ES-I3 (cell line): ENCODE measurements around the gene MYLK4.

Experiments
- H3K36me3 ChIP-seq: 2 replicates; pipeline ENCODE4 v1.6.1; 2013; ENCODE audit warnings: mild to moderate bottlenecking, low read length, control low read depth, moderate library complexity; ENCODE audit not compliant: insufficient read depth
- H3K4me1 ChIP-seq: 2 replicates; pipeline ENCODE4 v1.6.1; 2013; ENCODE audit warnings: mild to moderate bottlenecking, control low read depth, low read length; ENCODE audit not compliant: insufficient read depth
- H3K9ac ChIP-seq: 2 replicates; pipeline ENCODE4 v1.6.1; 2013; ENCODE audit warnings: low read depth, mild to moderate bottlenecking, low read length, moderate library complexity
- H3K9me3 ChIP-seq: 2 replicates; pipeline ENCODE4 v1.6.1; 2013; ENCODE audit warnings: mild to moderate bottlenecking, low read length, moderate library complexity; ENCODE audit not compliant: control insufficient read depth, insufficient read depth

The MYLK4 gene

DNA sequence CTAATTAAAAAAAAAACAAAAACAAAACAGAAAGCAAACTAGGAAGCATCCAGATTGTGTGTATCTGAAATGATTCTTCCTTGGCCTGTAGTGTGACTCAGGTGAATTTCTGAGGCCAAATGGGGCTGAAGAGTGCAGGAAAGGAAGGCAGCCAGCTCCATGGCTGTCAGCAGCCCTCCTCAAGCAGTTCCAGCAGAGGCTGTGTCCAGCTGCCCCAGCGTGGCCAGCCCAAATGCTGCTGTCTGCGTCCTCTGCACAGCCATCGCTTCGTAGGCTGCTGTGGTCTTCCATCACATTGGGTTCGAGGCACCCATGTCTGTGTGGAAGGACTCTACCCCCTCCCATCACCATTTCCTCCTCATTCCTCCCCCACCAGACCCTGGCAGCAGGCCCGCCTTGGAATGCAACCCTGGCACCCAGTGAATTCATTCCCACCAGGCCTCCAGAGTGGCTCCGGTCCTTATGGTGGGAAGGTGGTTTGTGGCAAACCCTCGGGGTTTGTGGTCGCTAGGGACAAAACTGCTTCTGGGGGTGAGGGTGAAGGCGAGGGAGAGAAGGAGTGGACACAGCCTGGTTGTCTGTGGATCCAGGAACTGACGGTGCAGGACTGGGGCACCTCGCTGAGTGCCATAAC lies 81.5 kb downstream of the MYLK4 start:
- Histone ChIP-seq H3K9me3 (no peaks in the 10 kb centered on the region), H3K9ac (no peak overlapping the region), H3K36me3 (no peaks in the 10 kb centered on the region), H3K4me1 (peaks cover 9% of the 10 kb centered on the region; the same call in 1 of the 2 replicates)

DNA sequence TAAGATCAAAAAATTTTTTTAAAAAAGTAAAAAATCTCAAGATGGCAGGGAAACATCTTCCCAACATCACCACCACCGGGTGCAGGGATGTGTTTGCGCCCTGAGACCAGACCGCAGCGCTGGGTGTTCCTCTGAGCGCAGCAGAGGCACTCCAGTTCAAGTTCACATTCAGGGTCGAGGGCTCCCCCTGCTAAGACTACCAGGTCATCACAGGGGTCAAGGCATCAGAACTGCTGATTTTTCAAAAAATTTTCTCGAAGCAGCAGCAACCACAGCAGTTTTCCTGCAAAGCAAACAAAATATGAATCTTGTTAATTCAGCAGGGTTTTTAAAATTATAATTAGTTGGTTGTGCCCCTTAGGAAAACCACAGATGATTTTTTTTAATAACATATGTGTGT lies 83.1 kb downstream of the MYLK4 start:
- Histone ChIP-seq H3K9ac (no peak overlapping the region), H3K4me1 (peaks cover 9% of the 10 kb centered on the region; the same call in 1 of the 2 replicates), H3K9me3 (no peaks in the 10 kb centered on the region), H3K36me3 (no peaks in the 10 kb centered on the region)

- H3K9ac ChIP-seq = no peak overlapping the region
- no peaks in the 10 kb centered on the region for H3K9me3 ChIP-seq
- peaks cover 9% of the 10 kb centered on the region; the same call in 1 of the 2 replicates for H3K4me1 ChIP-seq
- no peaks in the 10 kb centered on the region for H3K36me3 ChIP-seq
Measured at GRCh38 chr6:2666906-2667575, 83.7 kb downstream of the MYLK4 start.

- Histone ChIP-seq H3K36me3 (no peaks in the 10 kb centered on the region), H3K4me1 (peaks cover 9% of the 10 kb centered on the region; the same call in 1 of the 2 replicates), H3K9me3 (no peaks in the 10 kb centered on the region), H3K9ac (no peak overlapping the region)
Measured at GRCh38 chr6:2665146-2666070, 85.3 kb downstream of the MYLK4 start.

DNA sequence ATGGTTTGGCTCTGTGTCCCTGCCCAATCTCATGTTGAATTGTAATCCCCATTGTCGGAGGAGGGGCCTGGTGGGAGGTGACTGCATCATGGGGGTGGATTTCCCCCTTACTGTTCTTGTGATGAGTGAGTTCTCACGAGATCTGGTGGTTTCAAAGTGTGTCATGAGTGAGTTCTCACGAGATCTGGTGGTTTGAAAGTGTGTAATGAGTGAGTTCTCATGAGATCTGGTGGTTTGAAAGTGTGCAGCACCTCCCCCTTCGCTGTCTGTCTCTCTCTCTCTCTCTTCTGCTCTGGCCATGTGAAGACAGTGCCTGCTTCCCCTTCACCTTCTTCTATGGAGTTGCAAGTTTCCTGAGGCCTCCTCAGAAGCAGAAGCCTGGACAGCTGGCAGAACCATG lies 87.6 kb downstream of the MYLK4 start:
- H3K36me3 ChIP-seq = no peaks in the 10 kb centered on the region
- H3K9me3 ChIP-seq = no peaks in the 10 kb centered on the region
- no peak overlapping the region for H3K9ac ChIP-seq

DNA sequence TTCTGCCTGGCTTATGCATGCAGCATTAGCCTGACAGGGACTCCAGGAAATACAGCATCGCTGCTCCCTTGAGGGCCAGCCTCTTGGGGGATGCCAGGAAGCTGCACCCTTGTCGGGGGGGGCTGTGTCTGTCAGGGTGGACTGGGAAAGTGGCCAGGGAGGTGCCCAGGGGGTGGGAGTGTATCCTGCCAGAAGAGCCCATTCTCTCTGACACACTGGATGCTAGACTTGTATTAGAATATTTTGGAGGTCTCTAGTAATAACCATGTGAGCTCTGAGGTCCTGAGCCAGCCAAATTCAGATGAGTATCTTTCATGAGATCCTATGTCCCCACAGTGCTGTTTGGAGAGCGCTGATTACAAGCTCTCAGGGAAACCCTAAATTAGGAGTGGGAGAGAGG lies 89.1 kb downstream of the MYLK4 start:
- Histone ChIP-seq H3K36me3 (no peaks in the 10 kb centered on the region), H3K4me1 (peaks cover 14% of the 10 kb centered on the region; the same call in 1 of the 2 replicates), H3K9ac (no peak overlapping the region), H3K9me3 (no peaks in the 10 kb centered on the region)

More for the DNA sequence above, 87.6 kb downstream of the MYLK4 start:
- peaks cover 13% of the 10 kb centered on the region; the same call in 1 of the 2 replicates for H3K4me1 ChIP-seq

DNA sequence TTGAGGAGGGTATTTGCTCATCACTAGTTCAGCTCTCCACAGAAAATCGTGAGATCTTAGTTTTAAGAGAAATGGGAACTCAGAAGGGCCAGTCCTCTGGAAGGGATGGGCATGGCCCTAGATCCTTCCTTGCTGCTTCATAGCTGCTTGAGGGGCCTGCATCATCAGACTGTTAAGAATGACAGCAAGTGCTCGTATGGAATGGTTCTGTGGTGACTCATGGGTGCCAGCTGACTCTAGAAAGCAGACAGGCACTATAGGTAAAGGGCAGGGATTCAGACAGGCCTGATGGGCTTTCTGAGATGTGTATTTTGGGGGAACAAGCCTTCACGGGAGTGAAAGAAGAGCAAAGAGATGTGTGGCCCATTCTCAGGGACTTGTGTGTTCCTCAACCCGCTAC lies 90.8 kb downstream of the MYLK4 start:
- Histone ChIP-seq H3K36me3 (no peaks in the 10 kb centered on the region), H3K9me3 (no peaks in the 10 kb centered on the region), H3K9ac (no peak overlapping the region), H3K4me1 (peaks cover 17% of the 10 kb centered on the region; the same call in 1 of the 2 replicates)

GRCh38 chr6:2659381-2659780 lies 91.3 kb downstream of the MYLK4 start:
- Histone ChIP-seq H3K36me3 (no peaks in the 10 kb centered on the region), H3K4me1 (peaks cover 16% of the 10 kb centered on the region; the same call in 1 of the 2 replicates), H3K9me3 (no peaks in the 10 kb centered on the region), H3K9ac (no peak overlapping the region)

DNA sequence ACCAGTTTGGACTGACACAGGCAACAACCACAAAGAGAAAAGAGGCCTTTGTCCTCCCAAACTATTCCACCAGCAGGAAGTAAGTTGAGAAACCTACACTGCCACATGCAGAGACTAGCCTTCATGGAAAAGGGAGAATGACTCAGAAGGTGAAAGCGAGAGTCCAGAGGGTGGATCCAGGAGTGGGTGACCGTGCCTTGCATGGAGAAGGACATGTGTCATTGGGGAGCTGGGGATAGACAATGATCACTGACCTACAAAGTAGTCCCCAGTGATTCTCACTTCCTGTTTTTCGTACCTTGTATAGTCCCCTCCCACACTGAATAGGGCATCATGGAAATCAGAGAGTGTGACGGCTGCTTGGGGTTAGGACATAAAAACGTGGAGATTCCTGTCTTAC lies 91.9 kb downstream of the MYLK4 start:
- no peak overlapping the region for H3K9ac ChIP-seq
- H3K9me3 ChIP-seq = no peaks in the 10 kb centered on the region
- no peaks in the 10 kb centered on the region for H3K36me3 ChIP-seq
- peaks cover 16% of the 10 kb centered on the region; the same call in 1 of the 2 replicates for H3K4me1 ChIP-seq

GRCh38 chr6:2656460-2657079 lies 94.2 kb downstream of the MYLK4 start:
- H3K4me1 ChIP-seq = peaks cover 16% of the 10 kb centered on the region; the same call in 1 of the 2 replicates
- no peak overlapping the region for H3K9ac ChIP-seq
- H3K9me3 ChIP-seq = peaks cover 9% of the 10 kb centered on the region; the same call in 1 of the 2 replicates
- no peaks in the 10 kb centered on the region for H3K36me3 ChIP-seq

- H3K9me3 ChIP-seq = peaks cover 9% of the 10 kb centered on the region; the same call in 1 of the 2 replicates
- peaks cover 16% of the 10 kb centered on the region; the same call in 1 of the 2 replicates for H3K4me1 ChIP-seq
- H3K9ac ChIP-seq = no peak overlapping the region
- H3K36me3 ChIP-seq = no peaks in the 10 kb centered on the region
Measured at GRCh38 chr6:2655844-2656433, 94.8 kb downstream of the MYLK4 start.

GRCh38 chr6:2653369-2654032 lies 97.2 kb downstream of the MYLK4 start:
- Histone ChIP-seq H3K36me3 (no peaks in the 10 kb centered on the region), H3K4me1 (peaks cover 12% of the 10 kb centered on the region; the same call in 1 of the 2 replicates), H3K9ac (no peak overlapping the region), H3K9me3 (peaks cover 9% of the 10 kb centered on the region; the same call in 1 of the 2 replicates)

DNA sequence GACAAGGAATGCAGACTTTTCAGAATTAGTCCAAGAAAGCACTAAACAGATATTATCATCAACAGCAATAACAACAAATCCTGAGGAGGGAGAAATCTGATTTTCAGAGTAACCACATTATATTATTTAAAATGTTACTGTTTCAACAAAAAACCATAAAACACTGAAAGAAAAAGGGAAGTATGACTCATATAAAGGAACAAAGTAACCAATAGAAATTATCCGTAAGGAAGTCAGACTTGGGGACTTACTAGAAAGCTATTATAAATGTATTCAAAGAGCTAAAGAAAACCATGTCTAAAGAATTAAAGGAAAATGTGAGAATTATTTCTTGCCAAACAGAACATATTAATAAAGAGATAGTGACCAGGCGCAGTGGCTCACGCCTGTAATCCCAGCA lies 98.1 kb downstream of the MYLK4 start:
- H3K36me3 ChIP-seq = no peaks in the 10 kb centered on the region

More for the DNA sequence above, 98.1 kb downstream of the MYLK4 start:
- Histone ChIP-seq H3K9ac (no peak overlapping the region), H3K9me3 (peaks cover 9% of the 10 kb centered on the region; the same call in 1 of the 2 replicates), H3K4me1 (peaks cover 12% of the 10 kb centered on the region; the same call in 1 of the 2 replicates)
